Measurements from ENCODE around the gene TXLNB.

Gene TXLNB

GRCh38 chr6:139275279-139276055 lies 16.3 kb downstream of the TXLNB start:
- DNase-seq (ENCODE audit: low read depth in 2 of 2, low spot score in 1 of 2) = no peak

GRCh38 chr6:139271056-139271455 lies 20.7 kb downstream of the TXLNB start:
- no peak for DNase-seq (ENCODE audit: low read depth in 2 of 2, low spot score in 1 of 2)

DNA sequence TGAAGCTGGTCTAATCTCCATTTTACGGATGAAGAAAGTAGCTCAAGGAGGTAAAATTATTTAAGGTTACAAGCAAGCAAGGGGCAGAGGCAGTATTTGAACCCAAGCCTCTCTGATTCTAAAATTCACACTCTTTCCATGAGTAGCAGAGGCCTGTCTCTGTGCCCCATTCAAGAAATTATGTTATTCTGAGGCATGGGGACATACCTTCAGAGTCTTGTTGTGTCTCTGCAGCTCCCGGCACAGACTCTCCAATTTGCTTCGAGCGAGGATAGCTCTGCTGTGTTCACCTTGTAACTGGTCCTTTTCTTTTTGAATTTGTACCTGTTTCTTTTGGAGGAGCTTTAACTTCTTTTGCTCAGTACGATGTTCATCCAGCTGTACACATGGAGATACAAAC lies 21.5 kb downstream of the TXLNB start:
- no peak for DNase-seq (ENCODE audit: low read depth in 2 of 2, low spot score in 1 of 2)

DNA sequence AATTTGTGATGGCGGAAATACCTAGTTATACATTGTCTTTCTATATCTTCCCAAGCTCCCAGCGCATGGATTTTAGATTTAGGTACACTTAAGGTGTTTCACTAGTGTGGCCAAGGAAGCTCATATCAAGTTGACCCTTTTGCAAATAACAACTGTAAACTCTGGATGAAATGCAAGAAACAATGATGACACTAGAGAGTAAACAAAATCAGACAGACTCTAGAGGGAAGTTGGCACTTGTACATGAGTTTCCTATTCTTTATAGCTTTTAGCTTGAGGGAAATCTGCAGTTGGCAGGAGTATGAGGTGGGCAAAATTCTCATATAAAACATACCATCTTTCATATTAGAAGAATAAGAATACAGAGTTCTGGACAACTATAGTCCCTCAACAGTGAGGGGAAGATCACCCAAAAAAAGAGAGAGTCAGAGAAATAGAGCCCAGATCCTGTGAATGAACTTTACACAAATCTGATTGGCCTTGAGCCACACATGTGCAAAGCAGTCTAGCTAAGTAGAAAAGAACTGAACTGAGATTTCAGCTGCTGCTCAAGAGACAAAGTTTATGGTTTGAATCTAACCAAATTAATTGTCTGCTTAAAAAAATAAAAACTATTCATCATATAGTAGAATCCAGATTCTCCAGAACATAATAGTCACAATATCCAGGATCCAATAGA lies 26.1 kb downstream of the TXLNB start:
- DNase-seq (ENCODE audit: low read depth in 2 of 2, low spot score in 1 of 2) = no peak

GRCh38 chr6:139262519-139263300 lies 29.1 kb downstream of the TXLNB start:
- DNase-seq (ENCODE audit: low read depth in 2 of 2, low spot score in 1 of 2) = no peak

DNA sequence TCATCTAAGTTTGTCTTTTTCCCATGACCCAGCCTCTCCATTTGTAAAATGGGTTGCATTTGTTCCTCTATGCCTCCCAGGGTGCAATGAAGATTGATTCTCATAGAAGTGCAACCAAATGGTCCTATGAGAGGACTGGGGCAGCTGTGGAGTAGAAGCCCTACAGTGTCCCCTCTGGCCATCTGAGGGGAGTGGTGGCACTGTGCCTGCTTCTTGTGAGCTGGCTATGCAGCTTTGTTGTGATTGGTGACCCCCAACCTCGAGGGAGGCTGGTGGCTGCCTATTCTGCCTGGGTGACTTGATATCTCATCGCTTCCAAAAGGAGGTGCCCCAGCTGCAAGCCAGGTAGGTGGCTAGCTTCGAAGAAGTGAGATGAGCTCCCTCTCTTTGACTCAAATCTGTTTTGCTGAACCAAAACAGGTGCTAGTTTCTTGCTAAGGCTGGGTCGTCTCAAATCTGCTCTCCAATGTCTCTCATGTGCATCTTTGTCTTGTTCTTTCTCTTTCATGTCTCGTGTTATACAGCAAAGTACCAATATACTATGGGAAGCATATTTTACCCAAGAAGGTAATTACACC lies 33.9 kb downstream of the TXLNB start:
- no peak for DNase-seq (ENCODE audit: low read depth in 2 of 2, low spot score in 1 of 2)

DNA sequence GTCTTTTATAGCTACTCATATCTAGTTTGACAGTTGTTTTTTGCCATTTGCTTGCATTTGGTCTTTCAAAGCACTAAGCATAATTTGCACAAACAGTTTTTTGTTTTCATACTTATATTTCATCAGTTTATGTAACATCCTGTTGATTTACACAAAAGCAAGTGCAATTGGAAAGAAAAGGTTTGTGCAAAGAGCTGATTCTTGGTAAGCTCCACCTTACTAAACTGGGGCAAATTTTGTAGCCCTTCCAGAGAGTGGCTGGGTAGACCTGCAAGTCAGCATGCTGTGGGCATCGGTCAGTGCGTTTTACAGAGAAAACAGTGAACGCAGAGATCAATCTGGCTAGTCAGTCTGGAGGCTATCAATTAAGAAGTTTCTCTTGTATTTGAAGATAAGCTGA lies 34.5 kb downstream of the TXLNB start:
- DNase-seq (ENCODE audit: low read depth in 2 of 2, low spot score in 1 of 2) = no peak

GRCh38 chr6:139256087-139256486 lies 35.7 kb downstream of the TXLNB start:
- no peak for DNase-seq (ENCODE audit: low read depth in 2 of 2, low spot score in 1 of 2)

- DNase-seq (ENCODE audit: low read depth in 2 of 2, low spot score in 1 of 2) = no peak
Measured at GRCh38 chr6:139254196-139254595, 37.6 kb downstream of the TXLNB start.

- no peak for DNase-seq (ENCODE audit: low read depth in 2 of 2, low spot score in 1 of 2)
Measured at GRCh38 chr6:139253656-139254055, 38.1 kb downstream of the TXLNB start.

DNA sequence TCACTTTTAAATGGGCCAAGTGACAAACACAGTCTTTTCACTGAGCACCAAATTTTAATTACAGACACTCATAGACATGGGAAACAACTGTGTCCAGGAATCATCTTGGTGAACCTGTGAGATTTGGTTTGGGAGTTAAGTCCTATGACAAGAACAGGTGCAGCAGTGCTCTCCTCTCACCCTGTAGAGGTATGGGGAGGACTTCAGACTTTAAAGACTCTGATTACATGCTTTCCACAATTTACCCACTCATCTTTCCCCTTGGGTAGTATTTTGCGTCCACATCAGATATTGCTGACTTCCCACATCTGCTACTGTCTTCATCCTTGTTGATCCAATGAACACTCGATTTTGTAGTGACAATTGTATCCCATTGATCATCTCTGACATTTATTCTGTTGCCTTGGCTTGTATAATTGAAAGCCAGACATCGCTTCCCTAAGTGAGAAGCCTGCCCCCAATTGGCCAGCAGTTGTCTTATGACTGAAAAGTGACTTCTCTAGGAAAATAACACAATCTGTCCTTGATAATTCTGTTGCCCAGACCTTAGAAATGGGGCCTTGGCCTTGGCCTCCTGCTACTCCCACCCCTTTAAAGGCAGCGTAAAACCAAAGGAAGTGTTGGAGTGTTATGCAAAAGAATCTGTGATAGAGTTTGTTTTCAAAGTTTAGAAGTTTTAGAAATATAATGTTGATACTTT lies 40.0 kb downstream of the TXLNB start:
- DNase-seq (ENCODE audit: low read depth in 2 of 2, low spot score in 1 of 2) = no peak

DNA sequence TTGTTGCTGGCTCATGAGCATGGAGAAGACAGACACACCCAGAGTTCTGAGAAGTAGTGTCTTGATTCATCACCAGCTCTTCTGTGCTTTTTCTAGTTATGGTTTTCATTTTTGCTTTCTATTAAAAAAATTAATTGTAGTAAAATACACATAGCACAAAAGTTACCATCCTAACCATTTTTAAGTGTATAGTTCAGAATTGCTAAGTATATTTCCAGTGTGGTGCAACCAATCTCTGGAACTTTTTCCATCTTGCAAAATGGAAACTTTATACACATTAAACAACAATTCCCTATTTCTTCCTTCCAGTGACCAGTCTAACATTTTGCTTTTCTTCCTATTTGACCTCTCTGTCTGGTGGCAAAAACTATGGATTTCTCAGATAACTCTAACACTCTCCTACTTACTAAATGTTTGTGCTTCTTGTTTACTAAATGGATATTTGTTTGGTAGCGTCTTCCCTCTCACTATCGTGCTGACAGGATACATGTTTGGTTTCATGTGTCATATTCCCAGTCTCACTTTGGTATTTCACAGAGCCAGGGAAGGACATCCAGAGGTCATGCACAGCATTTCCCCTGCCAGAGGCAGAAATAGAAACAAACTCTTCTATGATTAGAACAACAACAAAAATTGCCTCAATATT lies 40.6 kb downstream of the TXLNB start:
- no peak for DNase-seq (ENCODE audit: low read depth in 2 of 2, low spot score in 1 of 2)

DNA sequence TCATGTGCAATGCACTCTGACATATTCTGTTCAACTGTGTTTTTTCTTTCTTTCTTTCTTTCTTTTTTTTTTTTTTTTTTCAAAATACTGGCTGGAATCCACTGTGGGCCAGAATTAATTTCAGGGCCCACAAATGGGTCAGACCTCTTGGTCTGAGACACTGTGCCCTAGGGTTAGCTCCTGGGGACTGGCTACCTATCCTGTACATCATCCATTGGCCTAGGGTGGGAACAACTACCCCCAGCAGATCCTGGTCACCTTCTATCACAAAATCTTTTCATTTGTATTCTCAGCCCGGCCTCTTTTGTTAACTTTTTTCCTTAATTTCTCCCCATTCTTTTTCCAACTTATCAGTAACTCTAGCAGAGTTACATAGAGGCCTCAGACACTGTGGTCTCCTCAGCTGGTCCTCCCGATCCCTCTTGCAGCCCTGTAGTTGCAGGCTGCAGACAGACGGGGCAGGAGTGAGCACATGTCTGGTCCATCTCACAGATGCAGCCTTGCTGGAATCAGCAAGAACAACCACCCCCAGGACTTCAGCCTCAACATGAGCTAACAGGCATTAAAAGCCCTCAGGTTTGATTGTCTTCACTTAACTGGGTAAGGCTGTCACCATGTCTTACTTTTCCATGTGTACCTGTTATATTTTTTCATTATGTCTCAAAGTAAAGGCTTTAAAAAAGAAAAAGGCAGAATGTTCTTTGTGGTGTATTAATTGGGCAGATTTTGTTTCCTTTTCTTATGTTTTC lies 41.3 kb downstream of the TXLNB start:
- DNase-seq (ENCODE audit: low read depth in 2 of 2, low spot score in 1 of 2) = peak; percentile 12 to 14

- DNase-seq (ENCODE audit: low read depth in 2 of 2, low spot score in 1 of 2) = no peak
Measured at GRCh38 chr6:139249395-139249794, 42.4 kb downstream of the TXLNB start.

DNA sequence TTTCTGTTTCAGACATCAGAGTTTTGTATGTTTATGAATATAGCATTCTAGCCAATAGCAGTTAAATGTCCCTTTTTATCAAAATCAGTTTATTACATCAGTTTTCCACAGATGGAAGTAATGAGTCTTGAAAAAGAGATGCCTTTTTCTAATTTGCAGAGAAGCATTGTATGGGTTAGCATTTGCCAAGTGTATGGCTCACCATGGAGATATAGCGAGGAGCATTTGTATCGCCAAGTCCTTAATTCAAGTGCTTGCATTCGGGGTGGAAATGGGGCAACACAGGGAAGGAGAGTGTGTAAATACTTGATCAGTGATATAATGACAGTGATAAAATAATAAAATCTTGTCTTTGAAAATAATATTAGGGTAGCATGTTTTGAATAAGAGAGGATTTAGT lies 42.9 kb downstream of the TXLNB start:
- no peak for DNase-seq (ENCODE audit: low read depth in 2 of 2, low spot score in 1 of 2)

- DNase-seq (ENCODE audit: low read depth in 2 of 2, low spot score in 1 of 2) = no peak
Measured at GRCh38 chr6:139247618-139248017, 44.2 kb downstream of the TXLNB start.

DNA sequence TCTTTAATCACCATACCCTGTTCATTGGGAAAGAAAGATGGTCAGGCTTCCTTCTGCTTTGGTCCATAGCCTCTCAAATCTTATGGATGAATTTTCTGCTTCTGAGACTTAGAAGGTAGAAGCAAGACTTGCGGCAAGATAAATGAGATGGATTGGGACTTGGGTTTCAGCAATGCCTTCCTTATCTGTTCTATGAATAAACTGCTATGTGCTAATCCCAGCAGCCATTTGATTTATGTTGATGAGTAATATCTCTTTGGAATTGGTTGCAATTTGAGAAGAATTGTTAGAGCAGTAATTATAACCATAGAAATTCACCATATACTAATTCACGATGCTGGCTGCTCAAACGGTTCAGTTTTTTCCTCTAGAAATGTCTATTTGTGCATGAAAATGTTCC lies 48.3 kb downstream of the TXLNB start:
- no peak for DNase-seq (ENCODE audit: low read depth in 2 of 2, low spot score in 1 of 2)

DNA sequence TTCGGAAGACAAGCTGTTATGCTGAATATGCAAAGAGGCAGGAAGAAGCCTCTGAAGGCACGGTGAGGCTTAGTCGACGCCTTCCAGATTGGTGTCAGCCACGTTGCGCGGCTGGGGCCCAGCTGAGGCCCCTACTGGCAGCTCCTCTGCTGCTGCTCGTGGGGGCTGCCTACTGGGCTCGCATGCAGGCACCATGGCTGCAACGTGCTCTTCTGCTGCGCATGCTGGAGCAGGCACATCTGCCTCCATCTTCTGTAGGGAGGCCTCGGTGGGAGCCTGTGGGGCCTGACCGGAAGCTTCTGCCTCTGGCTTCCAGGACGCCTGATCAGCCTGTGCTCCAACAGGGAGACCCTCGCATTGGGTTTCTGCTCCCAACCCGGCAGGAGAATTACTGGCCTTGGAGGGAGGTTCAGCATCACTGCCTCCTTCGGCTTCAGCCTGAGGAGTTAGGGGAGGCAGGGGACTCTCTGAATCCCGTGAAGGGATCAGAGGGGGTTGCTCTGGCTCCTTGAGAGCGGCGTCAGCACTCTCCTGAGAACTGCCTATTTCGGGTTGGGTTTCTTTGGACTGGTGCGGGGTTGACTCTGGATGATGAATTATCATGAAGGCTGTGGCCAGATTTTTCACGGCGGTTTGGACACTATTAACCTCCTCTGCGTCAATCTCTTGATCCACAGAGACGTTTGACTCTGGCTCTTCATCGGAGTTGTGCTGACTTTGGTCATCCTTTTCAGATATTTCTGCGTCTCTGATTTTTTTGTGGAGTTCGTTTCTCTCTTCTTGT lies 49.1 kb downstream of the TXLNB start:
- no peak for DNase-seq (ENCODE audit: low read depth in 2 of 2, low spot score in 1 of 2)

All from stimulated activated CD8-positive, alpha-beta memory T cell treated with anti-CD3 and anti-CD28 coated beads, Interleukin-4, amount 100 ng/mL, for 4 hours (primary cell).